Loucy (cell line): ENCODE data around the gene AP2A1.

Source experiments
- EZH2phosphoT487 ChIP-seq: fragments of 200-600 bp; IDR thresholded peaks from 2 replicates; pipeline ENCODE4 v1.6.1; 2018; ENCODE audit warnings: antibody characterized with exemption, mild to moderate bottlenecking, moderate library complexity, borderline replicate concordance
- TF ChIP-seq, protein P1 (sequence below): fragments of 200-600 bp; sonication (generic); conservative IDR thresholded peaks from 2 replicates; pipeline ENCODE4 v1.5.1; 2014; ENCODE audit warnings: mild to moderate bottlenecking, antibody characterized with exemption, low read length

DNA sequence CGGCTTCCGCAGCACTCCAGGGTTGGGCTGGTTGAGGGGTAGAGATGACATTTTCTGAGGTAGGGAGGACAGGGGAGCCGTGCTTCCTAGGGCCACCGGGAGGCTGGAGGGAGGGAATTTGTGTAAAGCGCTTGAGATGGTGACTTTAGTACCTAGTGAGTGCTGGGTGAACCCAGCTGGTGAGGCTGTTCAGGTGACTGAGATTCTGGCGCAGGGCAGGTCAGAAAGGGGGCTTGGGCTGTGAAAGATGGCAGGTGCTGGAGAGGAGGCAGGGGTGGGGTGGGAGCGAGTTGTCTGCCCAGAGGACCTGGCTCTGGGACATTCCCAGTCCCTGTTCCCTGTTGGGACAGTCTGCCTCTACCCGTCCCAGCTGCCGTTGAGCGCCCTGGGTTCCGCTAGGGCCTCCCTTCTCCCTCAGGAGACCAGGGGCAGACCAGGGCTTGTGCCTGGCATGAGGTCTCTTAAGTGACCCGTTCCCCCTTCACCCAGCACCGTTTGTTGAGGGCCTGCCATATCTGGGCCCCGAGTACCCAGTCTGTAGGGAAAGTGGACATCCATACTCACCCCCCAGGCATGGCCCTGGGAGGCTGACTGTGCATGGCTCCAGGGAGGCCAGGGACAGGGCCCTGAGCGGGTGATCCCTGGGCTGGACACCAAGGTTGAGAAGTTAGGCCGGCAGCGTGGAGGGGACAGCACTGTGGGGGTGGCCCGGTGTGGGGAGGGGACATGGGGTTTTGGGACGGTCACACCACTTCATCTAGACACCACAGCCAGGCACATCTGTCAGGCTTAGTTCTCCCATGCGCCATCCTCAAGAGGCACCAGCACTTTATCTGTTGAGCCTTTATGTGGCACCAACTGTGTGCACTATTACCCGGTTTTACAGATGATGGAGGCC is 89.1 kb downstream of the AP2A1 start:
- TF ChIP-seq, protein P1, sequence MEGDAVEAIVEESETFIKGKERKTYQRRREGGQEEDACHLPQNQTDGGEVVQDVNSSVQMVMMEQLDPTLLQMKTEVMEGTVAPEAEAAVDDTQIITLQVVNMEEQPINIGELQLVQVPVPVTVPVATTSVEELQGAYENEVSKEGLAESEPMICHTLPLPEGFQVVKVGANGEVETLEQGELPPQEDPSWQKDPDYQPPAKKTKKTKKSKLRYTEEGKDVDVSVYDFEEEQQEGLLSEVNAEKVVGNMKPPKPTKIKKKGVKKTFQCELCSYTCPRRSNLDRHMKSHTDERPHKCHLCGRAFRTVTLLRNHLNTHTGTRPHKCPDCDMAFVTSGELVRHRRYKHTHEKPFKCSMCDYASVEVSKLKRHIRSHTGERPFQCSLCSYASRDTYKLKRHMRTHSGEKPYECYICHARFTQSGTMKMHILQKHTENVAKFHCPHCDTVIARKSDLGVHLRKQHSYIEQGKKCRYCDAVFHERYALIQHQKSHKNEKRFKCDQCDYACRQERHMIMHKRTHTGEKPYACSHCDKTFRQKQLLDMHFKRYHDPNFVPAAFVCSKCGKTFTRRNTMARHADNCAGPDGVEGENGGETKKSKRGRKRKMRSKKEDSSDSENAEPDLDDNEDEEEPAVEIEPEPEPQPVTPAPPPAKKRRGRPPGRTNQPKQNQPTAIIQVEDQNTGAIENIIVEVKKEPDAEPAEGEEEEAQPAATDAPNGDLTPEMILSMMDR = no peak
- no peak for TF ChIP-seq EZH2phosphoT487
